CD4-positive, alpha-beta memory T cell (primary cell): ENCODE data around the gene NGEF. TPM values are rescaled to one million over a fixed set of nuclear protein-coding genes. Genes with fewer than 3 reads are reported as not detected.

Experiments
- CTCF ChIA-PET: fragments of 350-600 bp; sonication (Branson Sonifier 250); formaldehyde crosslinking; loops from one replicate; lab custom pipeline; 2021; ENCODE audit warnings: inconsistent platforms; ENCODE audit not compliant: partially characterized antibody; lab: Charles Lee
- POLR2A ChIA-PET: fragments of 350-600 bp; sonication (Branson Sonifier 250); formaldehyde crosslinking; loops from one replicate; lab custom pipeline; 2021; ENCODE audit not compliant: partially characterized antibody; lab: Charles Lee
- DNase-seq, 5 donors: peaks; one replicate each; pipeline versions ENCODE4 v3.0.0 to v3.0.0-alpha.2; 2020 to 2022; ENCODE audit warnings: mixed read lengths in 1 of 5
- H3K27ac ChIP-seq: one replicate; pipeline ENCODE4 v1.7.0; 2013; ENCODE audit warnings: low read depth, low read length
- H3K27me3 ChIP-seq: 2 replicates; pipeline ENCODE4 v1.7.0; 2013; ENCODE audit warnings: mild to moderate bottlenecking, low read length, moderate library complexity; ENCODE audit not compliant: insufficient read depth
- H3K36me3 ChIP-seq: 2 replicates; pipeline ENCODE4 v1.7.0; 2013; ENCODE audit warnings: mild to moderate bottlenecking, low read length, moderate library complexity; ENCODE audit not compliant: insufficient read depth
- H3K4me1 ChIP-seq: 2 replicates; pipeline ENCODE4 v1.7.0; 2013; ENCODE audit warnings: mild to moderate bottlenecking, low read length, moderate library complexity; ENCODE audit not compliant: insufficient read depth
- H3K4me3 ChIP-seq, 2 donors: one replicate each; pipeline ENCODE4 v1.7.0; 2013; ENCODE audit warnings: low read length in 2 of 2, mild to moderate bottlenecking in 1 of 2
- H3K9me3 ChIP-seq, 2 donors: one replicate each; pipeline ENCODE4 v1.7.0; 2013; ENCODE audit warnings: low read length in 2 of 2, control low read depth in 1 of 2; ENCODE audit not compliant: control insufficient read depth in 1 of 2
- H3K27ac Mint-ChIP-seq, 7 donors: one replicate each; pipeline ENCODE4 v1.8.0; 2020 to 2021; ENCODE audit warnings: mixed read lengths in 7 of 7, mild to moderate bottlenecking in 6 of 7, inconsistent platforms in 3 of 7, moderate library complexity in 3 of 7
- H3K27me3 Mint-ChIP-seq, 2 donors: one replicate each; pipeline ENCODE4 v1.8.0; 2020 to 2021; ENCODE audit warnings: mixed read lengths in 2 of 2
- H3K36me3 Mint-ChIP-seq, 2 donors: one replicate each; pipeline ENCODE4 v1.8.0; 2020 to 2021; ENCODE audit warnings: mixed read lengths in 2 of 2, inconsistent platforms in 1 of 2, mild to moderate bottlenecking in 1 of 2
- H3K4me1 Mint-ChIP-seq, 4 donors: one replicate each; pipeline ENCODE4 v1.8.0; 2020 to 2021; ENCODE audit warnings: mixed read lengths in 4 of 4, mild to moderate bottlenecking in 1 of 4
- H3K4me3 Mint-ChIP-seq, 8 donors: one replicate each; pipeline ENCODE4 v1.8.0; 2020 to 2021; ENCODE audit warnings: mixed read lengths in 8 of 8, mild to moderate bottlenecking in 7 of 8, moderate library complexity in 6 of 8, inconsistent platforms in 3 of 8
- H3K9me3 Mint-ChIP-seq, 8 donors: one replicate each; pipeline ENCODE4 v1.8.0; 2020 to 2021; ENCODE audit warnings: mixed read lengths in 8 of 8, mild to moderate bottlenecking in 5 of 8, inconsistent platforms in 3 of 8, moderate library complexity in 1 of 8
- intact Hi-C: fragments of 100-400 bp; cut with micrococcal nuclease; formaldehyde crosslinking; loops from one replicate; pipeline ENCODE4 v1.15.1; 2023
- polyA plus RNA-seq, 2 donors: library from polyadenylated mRNA; unstranded; fragments of 300-500 nt; fragmentation: Illumina TruSeq; gene quantifications; one replicate each; pipeline ENCODE4 v1.2.3, GENCODE V29; 2021
- total RNA-seq, 2 experiments: library from RNA; stranded (reverse); gene quantifications; one replicate each; pipeline ENCODE4 v1.2.3, GENCODE V29; 2021

NGEF gene
- total and polyA plus RNA-seq, 4 experiments from 2014 or later: not detected

- H3K27ac ChIP-seq: no peak overlapping the region
- intact Hi-C loops: no loop called here
- H3K27me3 ChIP-seq: no peaks in the 10 kb centered on the region
- no peaks in the 10 kb centered on the region for H3K36me3 Mint-ChIP-seq
- no peaks in the 10 kb centered on the region for H3K9me3 Mint-ChIP-seq
- DNase-seq: no peak
- no peak overlapping the region for H3K4me3 Mint-ChIP-seq
- no peaks in the 10 kb centered on the region for H3K4me1 Mint-ChIP-seq
- ChIA-PET CTCF (no interaction called here), POLR2A (no interaction called here)
- no peaks in the 10 kb centered on the region for H3K4me1 ChIP-seq
- H3K27ac Mint-ChIP-seq: no peak overlapping the region
- H3K36me3 ChIP-seq: no peaks in the 10 kb centered on the region
- no peak overlapping the region for H3K4me3 ChIP-seq
- peaks cover 2 to 5% of the 10 kb centered on the region in 2 donors for H3K27me3 Mint-ChIP-seq
- H3K9me3 ChIP-seq: no peaks in the 10 kb centered on the region
Observed at GRCh38 chr2:232973796-232974195, 39.3 kb downstream of the NGEF start.

- no peaks in the 10 kb centered on the region for H3K27me3 ChIP-seq
- no peaks in the 10 kb centered on the region for H3K36me3 ChIP-seq
- Mint-ChIP-seq H3K9me3 (no peaks in the 10 kb centered on the region), H3K4me1 (no peaks in the 10 kb centered on the region), H3K4me3 (no peak overlapping the region), H3K27me3 (peaks cover 2 to 7% of the 10 kb centered on the region in 2 donors), H3K27ac (no peak overlapping the region), H3K36me3 (no peaks in the 10 kb centered on the region)
- CTCF ChIA-PET: no interaction called here
- no peak overlapping the region for H3K4me3 ChIP-seq
- no peak for DNase-seq
- POLR2A ChIA-PET: no interaction called here
- H3K9me3 ChIP-seq: no peaks in the 10 kb centered on the region
- intact Hi-C loops: no loop called here
- no peaks in the 10 kb centered on the region for H3K4me1 ChIP-seq
- no peak overlapping the region for H3K27ac ChIP-seq
Observed at GRCh38 chr2:232973011-232973735, 39.9 kb downstream of the NGEF start.

GRCh38 chr2:232971744-232972143 is 41.3 kb downstream of the NGEF start:
- Histone ChIP-seq H3K27ac (no peak overlapping the region), H3K4me1 (no peaks in the 10 kb centered on the region), H3K9me3 (no peaks in the 10 kb centered on the region), H3K27me3 (no peaks in the 10 kb centered on the region), H3K36me3 (no peaks in the 10 kb centered on the region), H3K4me3 (no peak overlapping the region)
- ChIA-PET POLR2A (no interaction called here), CTCF (no interaction called here)
- H3K4me3 Mint-ChIP-seq: no peak overlapping the region
- no peak overlapping the region for H3K27ac Mint-ChIP-seq
- H3K36me3 Mint-ChIP-seq: no peaks in the 10 kb centered on the region
- no peaks in the 10 kb centered on the region for H3K4me1 Mint-ChIP-seq
- H3K9me3 Mint-ChIP-seq: peaks cover 0 to under 1% (median 0%) of the 10 kb centered on the region in 8 donors
- no peak for DNase-seq
- intact Hi-C loops: no loop called here
- peaks cover 2 to 7% of the 10 kb centered on the region in 2 donors for H3K27me3 Mint-ChIP-seq

GRCh38 chr2:232970051-232970450 is 43.0 kb downstream of the NGEF start:
- H3K27ac Mint-ChIP-seq: no peak overlapping the region
- POLR2A ChIA-PET: no interaction called here
- Histone ChIP-seq H3K9me3 (no peaks in the 10 kb centered on the region), H3K27ac (no peak overlapping the region), H3K4me3 (no peak overlapping the region), H3K4me1 (no peaks in the 10 kb centered on the region), H3K36me3 (no peaks in the 10 kb centered on the region), H3K27me3 (no peaks in the 10 kb centered on the region)
- H3K4me3 Mint-ChIP-seq: no peak overlapping the region
- intact Hi-C loops: no loop called here
- CTCF ChIA-PET: no interaction called here
- peaks cover 0 to 5% (median 0%) of the 10 kb centered on the region in 8 donors for H3K9me3 Mint-ChIP-seq
- H3K4me1 Mint-ChIP-seq: no peaks in the 10 kb centered on the region
- peaks cover 3 to 9% of the 10 kb centered on the region in 2 donors for H3K27me3 Mint-ChIP-seq
- no peak for DNase-seq
- no peaks in the 10 kb centered on the region for H3K36me3 Mint-ChIP-seq

- CTCF ChIA-PET: no interaction called here
- peaks cover 0 to 5% (median 0%) of the 10 kb centered on the region in 8 donors for H3K9me3 Mint-ChIP-seq
- H3K27me3 Mint-ChIP-seq: peaks cover 6 to 10% of the 10 kb centered on the region in 2 donors
- no peaks in the 10 kb centered on the region for H3K4me1 Mint-ChIP-seq
- H3K36me3 Mint-ChIP-seq: no peaks in the 10 kb centered on the region
- no peaks in the 10 kb centered on the region for H3K9me3 ChIP-seq
- H3K36me3 ChIP-seq: no peaks in the 10 kb centered on the region
- no peak overlapping the region for H3K4me3 Mint-ChIP-seq
- intact Hi-C loops: no loop called here
- POLR2A ChIA-PET: no interaction called here
- H3K4me1 ChIP-seq: no peaks in the 10 kb centered on the region
- DNase-seq: no peak
- H3K27ac ChIP-seq: no peak overlapping the region
- no peak overlapping the region for H3K4me3 ChIP-seq
- H3K27me3 ChIP-seq: no peaks in the 10 kb centered on the region
- no peak overlapping the region for H3K27ac Mint-ChIP-seq
Observed at GRCh38 chr2:232967474-232967873, 45.6 kb downstream of the NGEF start.

- Mint-ChIP-seq H3K4me3 (no peak overlapping the region), H3K27ac (no peak overlapping the region), H3K9me3 (peaks cover 0 to 12% (median 7%) of the 10 kb centered on the region in 8 donors), H3K4me1 (no peaks in the 10 kb centered on the region), H3K36me3 (no peaks in the 10 kb centered on the region), H3K27me3 (peaks cover 7 to 10% of the 10 kb centered on the region in 2 donors)
- CTCF ChIA-PET: no interaction called here
- H3K27ac ChIP-seq: no peak overlapping the region
- POLR2A ChIA-PET: no interaction called here
- no peak overlapping the region for H3K4me3 ChIP-seq
- no peaks in the 10 kb centered on the region for H3K27me3 ChIP-seq
- intact Hi-C loops: no loop called here
- no peak for DNase-seq
- no peaks in the 10 kb centered on the region for H3K9me3 ChIP-seq
- H3K4me1 ChIP-seq: no peaks in the 10 kb centered on the region
- H3K36me3 ChIP-seq: no peaks in the 10 kb centered on the region
Observed at GRCh38 chr2:232966122-232966521, 46.9 kb downstream of the NGEF start.

GRCh38 chr2:232963913-232964312 is 49.1 kb downstream of the NGEF start:
- Mint-ChIP-seq H3K36me3 (no peaks in the 10 kb centered on the region), H3K9me3 (peaks cover 0 to 14% (median 8%) of the 10 kb centered on the region in 8 donors), H3K27me3 (peaks cover 7 to 10% of the 10 kb centered on the region in 2 donors), H3K4me1 (no peaks in the 10 kb centered on the region), H3K27ac (no peak overlapping the region), H3K4me3 (no peak overlapping the region)
- intact Hi-C loops: no loop called here
- DNase-seq: no peak
- ChIA-PET CTCF (no interaction called here), POLR2A (no interaction called here)
- no peak overlapping the region for H3K27ac ChIP-seq
- H3K9me3 ChIP-seq: no peaks in the 10 kb centered on the region
- H3K27me3 ChIP-seq: no peaks in the 10 kb centered on the region
- H3K36me3 ChIP-seq: no peaks in the 10 kb centered on the region
- H3K4me3 ChIP-seq: no peak overlapping the region
- no peaks in the 10 kb centered on the region for H3K4me1 ChIP-seq
